ENCODE data around the gene DIO3.

DIO3 gene

DNA sequence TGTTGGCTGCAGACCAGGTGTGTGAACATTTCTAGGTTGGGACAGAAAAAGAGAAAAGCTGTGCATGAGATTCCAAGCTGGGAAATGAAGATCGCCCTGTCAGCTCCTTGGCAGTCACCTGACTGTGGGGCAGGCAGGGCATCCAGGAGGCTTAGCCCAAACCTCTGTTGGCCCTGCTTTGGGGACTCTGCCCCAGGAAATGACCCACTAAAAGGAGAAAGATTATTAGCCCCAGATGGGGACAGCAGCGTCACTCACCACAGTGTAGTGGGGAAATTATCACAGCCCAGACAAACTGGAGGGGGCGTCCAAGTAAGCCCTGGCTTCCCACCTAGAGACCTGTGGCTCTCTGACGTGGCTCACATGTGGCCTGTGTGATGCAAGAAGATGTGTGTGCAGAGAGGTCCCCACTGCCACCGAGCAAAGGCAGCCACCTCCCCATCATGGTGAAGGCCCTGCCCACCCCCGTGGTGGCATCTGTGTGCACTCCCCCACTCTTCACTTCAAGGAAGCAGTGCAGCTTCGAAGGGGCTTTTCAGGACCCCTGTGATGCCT, 39.1 kb downstream of the DIO3 start:
- Mint-ChIP-seq H3K36me3 (peaks cover 11% of the 10 kb centered on the region in 2 donors), H3K27ac (no peak overlapping the region), H3K27me3 (peaks cover 5 to 10% of the 10 kb centered on the region in 2 donors), H3K4me3 (no peak overlapping the region), H3K4me1 (peaks cover 26 to 35% of the 10 kb centered on the region in 2 donors), H3K9me3 (peaks cover 14 to 20% of the 10 kb centered on the region in 2 donors)
- ATAC-seq (replicated peaks) (no peak), DNase-seq (no peak)

GRCh38 chr14:101600891-101601605, 39.8 kb downstream of the DIO3 start:
- DNase-seq: no peak
- peaks cover 12 to 16% of the 10 kb centered on the region in 2 donors for H3K27me3 Mint-ChIP-seq
- peaks cover 8 to 10% of the 10 kb centered on the region in 2 donors for H3K36me3 Mint-ChIP-seq
- peaks cover 10 to 14% of the 10 kb centered on the region in 2 donors for H3K9me3 Mint-ChIP-seq
- no peak for ATAC-seq (replicated peaks)
- H3K4me1 Mint-ChIP-seq: peaks cover 20 to 29% of the 10 kb centered on the region in 2 donors
- no peak overlapping the region for H3K27ac Mint-ChIP-seq
- no peak overlapping the region for H3K4me3 Mint-ChIP-seq

DNA sequence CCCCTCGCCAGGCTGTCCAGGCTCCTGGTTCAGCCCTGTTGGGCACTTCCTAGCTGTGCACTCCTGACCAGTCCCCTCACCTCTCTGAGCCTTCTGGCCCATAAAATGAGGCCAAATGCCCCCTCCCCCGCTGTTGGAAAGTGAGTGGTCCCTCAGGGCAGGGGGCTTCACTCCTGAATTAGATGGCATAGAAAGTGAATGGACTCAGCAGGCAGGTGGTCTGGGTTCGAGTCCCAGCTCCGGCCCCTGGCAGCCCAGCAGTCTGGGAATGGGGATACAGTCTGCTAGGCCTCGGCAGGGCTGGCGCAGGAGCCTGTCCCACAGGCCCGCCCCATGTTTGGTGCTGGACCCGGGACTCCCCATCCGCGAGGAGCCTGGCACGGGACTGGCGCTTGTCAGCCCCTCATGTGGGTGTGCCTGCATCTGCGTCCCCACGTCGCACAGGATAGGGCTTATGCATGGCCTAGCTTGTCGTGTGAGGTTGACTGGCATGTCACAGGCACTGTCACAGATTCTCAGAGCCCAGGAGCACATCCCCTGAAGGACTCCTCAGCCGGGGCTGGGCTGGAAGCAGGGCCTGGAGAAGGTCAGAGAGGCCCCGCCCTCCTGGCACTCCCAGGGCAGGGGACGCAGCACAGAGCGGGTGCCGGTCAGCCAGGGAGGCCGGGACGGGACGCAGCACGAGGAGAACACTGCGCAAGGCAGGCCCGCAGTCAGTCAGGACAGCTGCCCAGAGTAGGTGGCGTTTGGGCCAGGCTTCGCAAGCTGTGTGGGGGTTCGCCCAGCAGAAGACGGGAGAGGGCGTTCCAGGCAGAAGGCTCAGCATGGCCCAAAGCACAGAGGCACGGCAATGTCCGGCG, 40.5 kb downstream of the DIO3 start:
- no peak for DNase-seq
- no peak overlapping the region for H3K4me3 Mint-ChIP-seq
- no peak for ATAC-seq (replicated peaks)
- H3K36me3 Mint-ChIP-seq: peaks cover under 1 to 3% of the 10 kb centered on the region in 2 donors
- peaks cover 19 to 22% of the 10 kb centered on the region in 2 donors for H3K27me3 Mint-ChIP-seq
- H3K27ac Mint-ChIP-seq: no peak overlapping the region
- H3K9me3 Mint-ChIP-seq: peaks cover 7 to 10% of the 10 kb centered on the region in 2 donors
- H3K4me1 Mint-ChIP-seq: peaks cover 13 to 21% of the 10 kb centered on the region in 2 donors

DNA sequence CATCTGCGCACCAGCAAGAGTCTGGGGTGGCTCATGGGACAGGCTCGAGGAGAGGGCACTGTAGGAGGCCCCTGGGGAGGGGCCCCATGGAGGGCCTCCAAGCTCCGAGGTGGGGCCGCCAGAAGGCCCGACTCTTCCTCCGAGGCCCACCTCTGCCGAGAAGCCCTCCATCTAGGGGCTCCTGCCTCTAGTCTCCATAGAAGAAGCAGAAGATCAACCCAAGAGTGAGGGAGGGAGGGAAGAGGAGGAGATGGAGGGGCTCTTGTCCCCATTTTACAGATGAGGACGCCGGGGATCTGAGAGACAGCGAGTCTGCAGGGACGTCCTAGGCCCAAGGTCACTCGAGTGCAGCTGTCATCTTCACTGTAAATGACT, 41.2 kb downstream of the DIO3 start:
- ATAC-seq (replicated peaks) (no peak), DNase-seq (no peak)
- Mint-ChIP-seq H3K9me3 (peaks cover 7 to 10% of the 10 kb centered on the region in 2 donors), H3K4me1 (peaks cover 12 to 15% of the 10 kb centered on the region in 2 donors), H3K36me3 (peaks cover 0 to 2% of the 10 kb centered on the region in 2 donors), H3K27ac (no peak overlapping the region), H3K4me3 (no peak overlapping the region), H3K27me3 (peaks cover 19 to 22% of the 10 kb centered on the region in 2 donors)

DNA sequence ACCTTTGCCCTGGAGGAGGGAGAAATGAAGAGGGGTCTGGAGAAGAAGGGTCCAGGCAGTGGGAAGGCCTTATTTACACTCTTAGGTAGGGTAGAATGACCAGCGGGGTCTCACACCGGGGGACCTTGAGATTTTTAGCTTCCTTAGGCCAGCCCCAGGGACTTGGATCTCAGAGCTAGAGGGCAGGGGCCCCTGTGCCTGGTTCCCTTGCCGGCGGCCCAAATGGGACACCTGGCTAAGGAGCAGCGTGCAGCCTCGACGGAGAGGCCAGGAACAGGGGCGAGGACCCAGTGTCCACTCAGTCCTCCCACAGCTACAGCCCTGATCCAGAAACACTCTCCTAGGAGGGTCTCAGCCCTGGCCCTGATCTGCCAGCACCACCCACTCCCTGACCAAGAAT, 41.8 kb downstream of the DIO3 start:
- Mint-ChIP-seq H3K4me3 (no peak overlapping the region), H3K4me1 (peaks cover 7 to 8% of the 10 kb centered on the region in 2 donors), H3K36me3 (peaks cover 0 to 2% of the 10 kb centered on the region in 2 donors), H3K9me3 (peaks cover 2 to 4% of the 10 kb centered on the region in 2 donors), H3K27me3 (peaks cover 22 to 25% of the 10 kb centered on the region in 2 donors), H3K27ac (no peak overlapping the region)
- ATAC-seq (replicated peaks): no peak
- DNase-seq: no peak

DNA sequence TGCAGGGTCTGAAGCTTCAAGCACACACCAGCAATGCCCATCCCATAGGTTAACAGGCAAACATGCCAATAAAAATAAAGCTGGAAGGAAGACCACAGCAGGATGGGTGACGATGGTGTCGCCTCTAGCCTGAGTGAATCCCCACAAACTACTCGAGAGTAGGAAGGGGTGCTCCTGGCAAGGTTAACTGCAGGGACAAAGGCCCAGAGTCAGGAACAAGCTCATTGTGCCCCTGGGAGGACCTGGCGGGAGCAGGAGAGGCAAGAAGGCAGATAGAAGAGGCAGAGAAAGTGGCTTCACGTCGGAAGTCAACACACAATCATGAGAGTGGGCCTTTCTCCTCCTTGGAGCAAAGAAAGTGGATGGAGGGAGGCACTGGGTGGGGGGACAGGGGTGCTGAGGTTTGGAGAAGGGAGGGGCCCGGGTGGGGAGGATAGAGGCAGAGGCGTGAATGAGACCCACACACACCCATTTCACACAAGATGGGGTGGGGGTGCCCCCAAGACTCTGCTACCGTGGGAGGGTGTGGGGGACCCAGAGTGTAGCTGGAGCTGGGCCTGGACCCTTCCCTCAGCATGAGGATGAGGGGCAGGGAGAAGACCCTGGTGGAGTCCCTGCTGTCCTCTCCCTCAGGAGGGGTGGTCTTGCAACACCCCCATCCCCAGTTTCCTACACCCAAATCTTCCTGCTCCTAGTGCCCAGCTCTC, 43.1 kb downstream of the DIO3 start:
- no peaks in the 10 kb centered on the region for H3K9me3 Mint-ChIP-seq
- no peak overlapping the region for H3K4me3 Mint-ChIP-seq
- no peak overlapping the region for H3K27ac Mint-ChIP-seq
- H3K27me3 Mint-ChIP-seq: peaks cover 35 to 36% of the 10 kb centered on the region in 2 donors
- DNase-seq (no peak), ATAC-seq (replicated peaks) (no peak)
- peaks cover 0 to 2% of the 10 kb centered on the region in 2 donors for H3K4me1 Mint-ChIP-seq
- H3K36me3 Mint-ChIP-seq: no peaks in the 10 kb centered on the region

GRCh38 chr14:101604935-101605780, 43.9 kb downstream of the DIO3 start:
- Mint-ChIP-seq H3K4me3 (no peak overlapping the region), H3K27me3 (peaks cover 36% of the 10 kb centered on the region in 2 donors), H3K9me3 (no peaks in the 10 kb centered on the region), H3K36me3 (no peaks in the 10 kb centered on the region), H3K4me1 (no peaks in the 10 kb centered on the region), H3K27ac (no peak overlapping the region)
- no peak for ATAC-seq (replicated peaks)
- DNase-seq: no peak

DNA sequence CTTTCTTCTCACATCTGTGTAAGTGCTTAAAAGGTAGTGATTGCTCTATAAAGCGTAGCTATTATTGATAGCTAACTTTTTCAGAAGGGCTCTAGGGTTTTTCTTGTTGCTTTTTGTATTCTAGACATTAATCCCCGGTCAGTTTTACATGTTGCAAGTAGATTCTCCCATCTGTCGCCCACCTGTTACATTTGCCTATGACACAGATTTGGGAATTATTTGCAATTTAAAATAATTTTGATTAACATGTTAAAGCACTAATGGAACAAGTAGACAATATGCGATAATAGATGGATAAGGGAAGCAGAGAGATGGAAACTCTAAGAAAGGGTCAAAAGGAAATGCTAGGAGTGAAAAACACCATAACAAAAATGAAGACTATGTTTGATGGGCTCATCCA, 44.5 kb downstream of the DIO3 start:
- no peak for ATAC-seq (replicated peaks)
- Mint-ChIP-seq H3K4me3 (no peak overlapping the region), H3K4me1 (no peaks in the 10 kb centered on the region), H3K27me3 (peaks cover 36% of the 10 kb centered on the region in 2 donors), H3K9me3 (no peaks in the 10 kb centered on the region), H3K27ac (no peak overlapping the region), H3K36me3 (no peaks in the 10 kb centered on the region)
- DNase-seq: no peak

Data from stimulated activated naive B cell treated with anti-CD40 and anti-IgM and Interleukin-4, amounts not matched to agents 10 μg/mL and 1 μg/mL and 100 μg/mL, for 72 hours (primary cell).